Lung (tissue), 12 donors: ENCODE measurements around the gene FBP1. TPM values are rescaled to one million over a fixed set of nuclear protein-coding genes. Genes with fewer than 3 reads are reported as not detected.

Experiments used
- ATAC-seq: fragments of 200-7000 bp; cut with Tn5 transposase; one replicate; pipeline ENCODE4 v1.9.1; 2020; ENCODE audit warnings: moderate number of reproducible peaks; ENCODE audit not compliant: insufficient read depth, low FRiP score
- DNase-seq, 3 donors: peaks; one replicate each; pipeline ENCODE4 v3.0.0-alpha.2; 2013 to 2017
- H3K27ac ChIP-seq, 2 donors: one replicate each; pipeline ENCODE4 v1.5.1; 2013; ENCODE audit warnings: mild to moderate bottlenecking in 2 of 2, moderate library complexity in 2 of 2, control low read depth in 1 of 2, inconsistent platforms in 1 of 2, low read depth in 1 of 2, low read length in 1 of 2
- H3K27me3 ChIP-seq, 3 donors: one replicate each; pipeline ENCODE4 v1.5.1; 2013; ENCODE audit warnings: low read length in 2 of 3; ENCODE audit not compliant: control insufficient read depth in 3 of 3, insufficient read depth in 3 of 3
- H3K36me3 ChIP-seq, 4 donors: one replicate each; pipeline ENCODE4 v1.5.1; 2013; ENCODE audit warnings: low read length in 4 of 4, mild to moderate bottlenecking in 1 of 4, moderate library complexity in 1 of 4; ENCODE audit not compliant: control insufficient read depth in 4 of 4, insufficient read depth in 4 of 4
- H3K4me1 ChIP-seq, 5 donors: one replicate each; pipeline ENCODE4 v1.5.1; 2013; ENCODE audit warnings: low read length in 5 of 5, mild to moderate bottlenecking in 2 of 5, moderate library complexity in 1 of 5; ENCODE audit not compliant: control insufficient read depth in 5 of 5, insufficient read depth in 5 of 5
- H3K4me3 ChIP-seq: one replicate; pipeline ENCODE4 v1.5.1; 2013; ENCODE audit warnings: mild to moderate bottlenecking, control low read depth, moderate library complexity
- H3K9ac ChIP-seq, 2 donors: one replicate each; pipeline ENCODE4 v1.5.1; 2013; ENCODE audit warnings: low read length in 2 of 2, control low read depth in 1 of 2; ENCODE audit not compliant: insufficient read depth in 1 of 2
- H3K9me3 ChIP-seq, 4 donors: one replicate each; pipeline ENCODE4 v1.5.1; 2013; ENCODE audit warnings: low read length in 3 of 4, mild to moderate bottlenecking in 1 of 4, moderate library complexity in 1 of 4; ENCODE audit not compliant: control insufficient read depth in 4 of 4, insufficient read depth in 3 of 4
- WGBS, 2 donors: extraction: QIAGEN DNeasy Blood & Tissue Kit; methylation state at CpG; one replicate each; pipeline ENCODE4 v1.1.7; 2013; 5-methylcytosine and 5-hydroxymethylcytosine counted together
- polyA plus RNA-seq, 2 donors: library from polyadenylated mRNA; stranded (reverse); fragments of 200-250 nt; gene quantifications; one replicate each; pipeline ENCODE4 v1.2.1, GENCODE V29; 2013
- total RNA-seq, 2 donors: library from RNA; depleted of rRNA in 1 of 2; stranded (reverse); fragments of >200 nt in 1 of 2; gene quantifications; one replicate each; pipeline ENCODE4 v1.2.1, GENCODE V29; 2014 to 2021
- TF ChIP-seq, protein P1 (sequence below): IDR thresholded peaks from 2 replicates; pipeline ENCODE4 v1.5.1; 2012; ENCODE audit warnings: mild to moderate bottlenecking; ENCODE audit errors: control extremely low read depth, extremely low read depth
- donor health status: control.
- donor health status: control.
- donor health status: Bipolar disorder and iron deficiency.
- donor health status: healthy.
- donor health status: DM: yes; HTN: yes; CAD: no.

The FBP1 gene
- total and polyA plus RNA-seq, 4 donors: 17.1 to 259 (median 154) TPM

DNA sequence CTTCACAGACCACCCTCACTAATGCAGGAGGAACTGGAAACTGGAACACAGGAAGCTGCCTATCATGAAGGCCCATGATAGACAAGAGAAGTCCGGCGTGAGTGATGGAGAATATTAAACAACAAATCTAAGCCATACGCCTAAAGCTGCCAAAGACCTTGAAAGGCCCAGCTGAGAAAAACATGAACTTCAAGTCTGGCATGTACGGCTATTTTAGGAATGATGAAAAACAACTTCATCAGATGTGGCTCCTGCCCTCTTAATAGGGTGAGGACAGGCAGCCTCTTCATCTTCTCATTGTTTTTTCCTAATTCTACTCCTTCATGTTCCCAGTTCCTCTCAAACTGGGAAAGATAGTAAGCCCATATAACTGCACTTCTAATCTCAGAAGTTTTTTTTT, 20.3 kb downstream of the FBP1 start:
- no peak overlapping the region for H3K4me3 ChIP-seq
- H3K27me3 ChIP-seq: no peaks in the 10 kb centered on the region
- WGBS, 2 donors: 61 to 80% methylated on average over 4 of the region's 4 CpGs
- H3K27ac ChIP-seq: no peak overlapping the region
- H3K36me3 ChIP-seq: peaks cover 0 to 5% (median 0%) of the 10 kb centered on the region in 4 donors
- no peak for ATAC-seq
- peaks cover 0 to 2% (median 0%) of the 10 kb centered on the region in 4 donors for H3K9me3 ChIP-seq
- peak in 2 of 3 donors; percentile 61 to 79 for DNase-seq
- H3K4me1 ChIP-seq: peaks cover 0 to 28% (median 9%) of the 10 kb centered on the region in 5 donors
- TF ChIP-seq, protein P1, sequence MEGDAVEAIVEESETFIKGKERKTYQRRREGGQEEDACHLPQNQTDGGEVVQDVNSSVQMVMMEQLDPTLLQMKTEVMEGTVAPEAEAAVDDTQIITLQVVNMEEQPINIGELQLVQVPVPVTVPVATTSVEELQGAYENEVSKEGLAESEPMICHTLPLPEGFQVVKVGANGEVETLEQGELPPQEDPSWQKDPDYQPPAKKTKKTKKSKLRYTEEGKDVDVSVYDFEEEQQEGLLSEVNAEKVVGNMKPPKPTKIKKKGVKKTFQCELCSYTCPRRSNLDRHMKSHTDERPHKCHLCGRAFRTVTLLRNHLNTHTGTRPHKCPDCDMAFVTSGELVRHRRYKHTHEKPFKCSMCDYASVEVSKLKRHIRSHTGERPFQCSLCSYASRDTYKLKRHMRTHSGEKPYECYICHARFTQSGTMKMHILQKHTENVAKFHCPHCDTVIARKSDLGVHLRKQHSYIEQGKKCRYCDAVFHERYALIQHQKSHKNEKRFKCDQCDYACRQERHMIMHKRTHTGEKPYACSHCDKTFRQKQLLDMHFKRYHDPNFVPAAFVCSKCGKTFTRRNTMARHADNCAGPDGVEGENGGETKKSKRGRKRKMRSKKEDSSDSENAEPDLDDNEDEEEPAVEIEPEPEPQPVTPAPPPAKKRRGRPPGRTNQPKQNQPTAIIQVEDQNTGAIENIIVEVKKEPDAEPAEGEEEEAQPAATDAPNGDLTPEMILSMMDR: no peak
- no peak overlapping the region for H3K9ac ChIP-seq

DNA sequence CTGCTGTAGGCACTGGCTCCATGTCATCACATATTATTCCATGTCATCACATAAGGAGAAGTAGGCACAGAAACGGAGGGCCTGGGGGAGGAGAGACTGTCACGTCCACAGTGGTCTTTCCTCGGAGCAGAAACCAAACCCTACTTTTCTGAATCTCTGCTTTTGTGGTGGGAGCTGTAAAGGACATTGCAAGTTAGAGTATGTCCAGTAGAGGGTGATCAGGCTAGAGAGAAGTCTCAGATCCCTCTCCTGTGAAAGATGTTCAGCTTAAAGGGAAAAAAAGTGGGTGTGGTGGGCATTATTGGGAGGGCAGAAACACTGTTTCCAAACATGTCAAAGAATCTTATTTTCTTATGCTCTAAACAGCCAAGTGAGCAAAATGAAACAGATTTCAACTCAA, 26.3 kb downstream of the FBP1 start:
- Histone ChIP-seq H3K9ac (no peak overlapping the region), H3K27me3 (no peaks in the 10 kb centered on the region), H3K27ac (no peak overlapping the region), H3K36me3 (peaks cover 0 to 7% (median 0%) of the 10 kb centered on the region in 4 donors), H3K4me1 (peaks cover 0 to 27% (median 6%) of the 10 kb centered on the region in 5 donors), H3K9me3 (no peaks in the 10 kb centered on the region), H3K4me3 (no peak overlapping the region)
- ATAC-seq (no peak), DNase-seq (no peak)
- WGBS, 2 donors: 67 to 83% methylated on average over 3 of the region's 3 CpGs
- TF ChIP-seq, protein P1: no peak

DNA sequence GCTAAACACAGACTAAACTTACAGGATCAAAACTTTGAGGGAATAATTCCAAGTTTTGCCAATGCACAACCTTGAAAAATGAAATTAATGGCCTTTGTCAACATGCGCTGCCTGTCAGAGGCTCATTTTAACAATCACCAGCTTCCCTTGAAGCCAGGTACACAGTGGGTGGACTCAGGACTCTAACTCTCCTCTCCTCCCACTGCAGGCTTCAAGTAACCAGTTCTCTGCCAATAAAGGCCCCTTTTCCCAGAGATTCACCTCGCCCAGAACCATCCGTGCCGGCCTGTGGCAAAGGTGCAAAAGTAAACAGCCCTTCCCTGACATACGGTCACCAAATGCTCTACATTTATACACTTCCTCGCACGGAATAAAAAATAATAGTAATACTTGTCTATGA, 27.2 kb downstream of the FBP1 start:
- Histone ChIP-seq H3K27me3 (no peaks in the 10 kb centered on the region), H3K9me3 (no peaks in the 10 kb centered on the region), H3K4me1 (peaks cover 0 to 36% (median 12%) of the 10 kb centered on the region in 5 donors), H3K27ac (no peak overlapping the region), H3K9ac (no peak overlapping the region), H3K4me3 (no peak overlapping the region), H3K36me3 (peaks cover 0 to 7% (median 0%) of the 10 kb centered on the region in 4 donors)
- DNase-seq: no peak
- no peak for ATAC-seq
- 80 to 90% methylated on average over 7 of the region's 7 CpGs for WGBS, 2 donors
- TF ChIP-seq, protein P1: no peak

DNA sequence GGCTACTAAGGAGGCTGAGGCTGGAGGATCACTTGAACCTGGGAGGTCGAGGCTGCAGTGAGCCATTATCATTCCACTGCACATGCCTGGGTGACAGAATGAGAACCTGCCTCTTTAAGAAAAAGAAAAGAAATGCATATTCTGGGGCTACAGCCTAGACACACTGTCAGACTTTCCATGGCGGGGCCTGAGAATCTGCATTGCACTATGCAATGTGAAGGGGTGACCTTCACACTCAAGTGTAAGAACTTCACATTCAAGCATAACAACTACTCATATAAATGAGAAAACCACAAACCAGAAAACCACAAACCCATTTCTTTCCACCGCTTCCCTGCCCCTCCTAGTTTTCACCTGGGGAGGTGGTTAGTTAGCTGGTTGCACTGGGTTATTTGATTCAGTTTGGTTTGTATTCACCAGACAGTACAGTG, 27.7 kb downstream of the FBP1 start:
- Histone ChIP-seq H3K4me1 (peaks cover 0 to 39% (median 12%) of the 10 kb centered on the region in 5 donors), H3K27me3 (no peaks in the 10 kb centered on the region), H3K36me3 (peaks cover 0 to 10% (median 0%) of the 10 kb centered on the region in 4 donors), H3K9me3 (no peaks in the 10 kb centered on the region), H3K4me3 (no peak overlapping the region), H3K27ac (no peak overlapping the region), H3K9ac (no peak overlapping the region)
- TF ChIP-seq, protein P1: no peak
- DNase-seq: no peak
- WGBS, 2 donors: 73 to 80% methylated on average over 3 of the region's 3 CpGs
- ATAC-seq: no peak
